Lung (tissue), 12 donors: ENCODE measurements around the gene PYGO2. TPM values are rescaled to one million over a fixed set of nuclear protein-coding genes. Genes with fewer than 3 reads are reported as not detected.

Experiments
- ATAC-seq: fragments of 200-7000 bp; cut with Tn5 transposase; one replicate; pipeline ENCODE4 v1.9.1; 2020; ENCODE audit warnings: moderate number of reproducible peaks; ENCODE audit not compliant: insufficient read depth, low FRiP score
- DNase-seq, 3 donors: peaks; one replicate each; pipeline ENCODE4 v3.0.0-alpha.2; 2013 to 2017
- H3K27ac ChIP-seq, 2 donors: one replicate each; pipeline ENCODE4 v1.5.1; 2013; ENCODE audit warnings: mild to moderate bottlenecking in 2 of 2, moderate library complexity in 2 of 2, control low read depth in 1 of 2, inconsistent platforms in 1 of 2, low read depth in 1 of 2, low read length in 1 of 2
- H3K27me3 ChIP-seq, 3 donors: one replicate each; pipeline ENCODE4 v1.5.1; 2013; ENCODE audit warnings: low read length in 2 of 3; ENCODE audit not compliant: control insufficient read depth in 3 of 3, insufficient read depth in 3 of 3
- H3K36me3 ChIP-seq, 4 donors: one replicate each; pipeline ENCODE4 v1.5.1; 2013; ENCODE audit warnings: low read length in 4 of 4, mild to moderate bottlenecking in 1 of 4, moderate library complexity in 1 of 4; ENCODE audit not compliant: control insufficient read depth in 4 of 4, insufficient read depth in 4 of 4
- H3K4me1 ChIP-seq, 5 donors: one replicate each; pipeline ENCODE4 v1.5.1; 2013; ENCODE audit warnings: low read length in 5 of 5, mild to moderate bottlenecking in 2 of 5, moderate library complexity in 1 of 5; ENCODE audit not compliant: control insufficient read depth in 5 of 5, insufficient read depth in 5 of 5
- H3K4me3 ChIP-seq: one replicate; pipeline ENCODE4 v1.5.1; 2013; ENCODE audit warnings: mild to moderate bottlenecking, control low read depth, moderate library complexity
- H3K9ac ChIP-seq, 2 donors: one replicate each; pipeline ENCODE4 v1.5.1; 2013; ENCODE audit warnings: low read length in 2 of 2, control low read depth in 1 of 2; ENCODE audit not compliant: insufficient read depth in 1 of 2
- H3K9me3 ChIP-seq, 4 donors: one replicate each; pipeline ENCODE4 v1.5.1; 2013; ENCODE audit warnings: low read length in 3 of 4, mild to moderate bottlenecking in 1 of 4, moderate library complexity in 1 of 4; ENCODE audit not compliant: control insufficient read depth in 4 of 4, insufficient read depth in 3 of 4
- WGBS, 2 donors: extraction: QIAGEN DNeasy Blood & Tissue Kit; methylation state at CpG; one replicate each; pipeline ENCODE4 v1.1.7; 2013; 5-methylcytosine and 5-hydroxymethylcytosine counted together
- polyA plus RNA-seq, 2 donors: library from polyadenylated mRNA; stranded (reverse); fragments of 200-250 nt; gene quantifications; one replicate each; pipeline ENCODE4 v1.2.1, GENCODE V29; 2013
- total RNA-seq, 2 donors: library from RNA; depleted of rRNA in 1 of 2; stranded (reverse); fragments of >200 nt in 1 of 2; gene quantifications; one replicate each; pipeline ENCODE4 v1.2.1, GENCODE V29; 2014 to 2021
- TF ChIP-seq, protein P1 (sequence below): IDR thresholded peaks from 2 replicates; pipeline ENCODE4 v1.5.1; 2012; ENCODE audit warnings: mild to moderate bottlenecking; ENCODE audit errors: control extremely low read depth, extremely low read depth
- donor health status: control.
- donor health status: control.
- donor health status: Bipolar disorder and iron deficiency.
- donor health status: healthy.
- donor health status: DM: yes; HTN: yes; CAD: no.

Gene PYGO2
- total and polyA plus RNA-seq, 4 donors = 14.6 to 25.2 (median 20.0) TPM

DNA sequence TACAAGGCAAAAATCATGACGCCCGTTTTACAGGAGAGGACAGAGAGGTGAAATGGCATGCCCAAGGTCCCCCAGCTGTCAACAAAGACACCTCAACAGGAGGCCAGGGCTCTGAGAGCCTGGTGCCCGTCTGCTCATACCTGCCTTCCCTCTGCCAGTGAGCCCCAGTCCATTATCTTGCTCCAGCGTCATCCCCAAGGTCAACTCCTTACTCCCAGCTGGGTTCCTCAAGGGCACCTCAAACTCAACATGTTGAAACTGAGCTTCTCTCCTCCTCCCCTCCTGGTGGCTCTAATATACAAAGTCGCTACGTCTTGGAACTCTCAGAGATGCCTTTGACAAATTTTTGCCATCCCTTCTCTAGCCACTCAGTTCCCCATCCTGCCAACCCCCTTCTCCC, 8.9 kb downstream of the PYGO2 start:
- TF ChIP-seq, protein P1, sequence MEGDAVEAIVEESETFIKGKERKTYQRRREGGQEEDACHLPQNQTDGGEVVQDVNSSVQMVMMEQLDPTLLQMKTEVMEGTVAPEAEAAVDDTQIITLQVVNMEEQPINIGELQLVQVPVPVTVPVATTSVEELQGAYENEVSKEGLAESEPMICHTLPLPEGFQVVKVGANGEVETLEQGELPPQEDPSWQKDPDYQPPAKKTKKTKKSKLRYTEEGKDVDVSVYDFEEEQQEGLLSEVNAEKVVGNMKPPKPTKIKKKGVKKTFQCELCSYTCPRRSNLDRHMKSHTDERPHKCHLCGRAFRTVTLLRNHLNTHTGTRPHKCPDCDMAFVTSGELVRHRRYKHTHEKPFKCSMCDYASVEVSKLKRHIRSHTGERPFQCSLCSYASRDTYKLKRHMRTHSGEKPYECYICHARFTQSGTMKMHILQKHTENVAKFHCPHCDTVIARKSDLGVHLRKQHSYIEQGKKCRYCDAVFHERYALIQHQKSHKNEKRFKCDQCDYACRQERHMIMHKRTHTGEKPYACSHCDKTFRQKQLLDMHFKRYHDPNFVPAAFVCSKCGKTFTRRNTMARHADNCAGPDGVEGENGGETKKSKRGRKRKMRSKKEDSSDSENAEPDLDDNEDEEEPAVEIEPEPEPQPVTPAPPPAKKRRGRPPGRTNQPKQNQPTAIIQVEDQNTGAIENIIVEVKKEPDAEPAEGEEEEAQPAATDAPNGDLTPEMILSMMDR = no peak
- H3K4me3 ChIP-seq = no peak overlapping the region
- WGBS, 2 donors = 84 to 85% methylated on average over 6 of the region's 6 CpGs
- H3K36me3 ChIP-seq = peaks cover 0 to 20% (median 6%) of the 10 kb centered on the region in 4 donors
- H3K27ac ChIP-seq = no peak overlapping the region
- no peaks in the 10 kb centered on the region for H3K9me3 ChIP-seq
- H3K9ac ChIP-seq = no peak overlapping the region
- ATAC-seq (no peak), DNase-seq (no peak)
- no peaks in the 10 kb centered on the region for H3K27me3 ChIP-seq
- H3K4me1 ChIP-seq = peaks cover 7 to 27% (median 19%) of the 10 kb centered on the region in 5 donors

DNA sequence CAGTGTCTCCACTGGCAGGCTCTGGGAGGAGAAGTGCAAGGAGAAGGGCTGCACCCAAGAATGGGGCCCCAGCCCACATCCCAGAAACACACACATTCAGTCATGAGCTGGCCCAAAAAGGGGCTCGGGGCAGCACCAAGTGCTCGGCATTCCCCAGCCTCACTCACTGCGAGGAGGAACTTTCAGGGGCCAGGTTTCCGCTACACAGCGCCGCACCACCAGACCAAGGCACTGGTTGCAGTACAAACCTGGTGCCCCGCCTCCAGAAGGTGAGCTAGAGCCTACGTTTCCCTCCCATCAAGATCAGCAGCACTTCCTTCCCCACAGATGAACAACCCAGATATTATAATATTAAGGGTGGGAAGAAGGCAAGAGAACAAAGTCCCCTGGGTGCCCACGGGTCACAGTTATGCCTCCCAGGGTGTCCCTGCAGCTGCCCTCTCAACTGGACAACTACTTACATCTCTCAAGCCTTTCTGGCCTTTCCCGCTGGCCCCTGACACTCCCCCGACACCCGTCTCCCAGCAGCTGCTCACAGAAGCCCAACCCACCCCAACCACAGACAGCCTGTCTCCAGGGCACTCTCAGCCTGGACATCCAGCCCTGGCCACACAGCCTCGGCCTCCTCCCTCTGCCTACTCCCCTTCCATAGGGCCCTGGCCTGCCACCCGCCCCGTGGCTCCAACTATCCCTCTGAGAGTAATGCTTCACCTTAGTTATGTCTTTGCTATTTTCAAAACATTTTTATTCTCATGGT, 9.5 kb downstream of the PYGO2 start:
- peaks cover 7 to 24% (median 19%) of the 10 kb centered on the region in 5 donors for H3K4me1 ChIP-seq
- H3K9ac ChIP-seq = no peak overlapping the region
- TF ChIP-seq, protein P1 = no peak
- WGBS, 2 donors = 46 to 67% methylated on average over 15 of the region's 15 CpGs
- no peak overlapping the region for H3K4me3 ChIP-seq
- DNase-seq (no peak), ATAC-seq (no peak)
- no peaks in the 10 kb centered on the region for H3K27me3 ChIP-seq
- H3K9me3 ChIP-seq = no peaks in the 10 kb centered on the region
- H3K36me3 ChIP-seq = peaks cover 0 to 25% (median 9%) of the 10 kb centered on the region in 4 donors
- H3K27ac ChIP-seq = no peak overlapping the region

DNA sequence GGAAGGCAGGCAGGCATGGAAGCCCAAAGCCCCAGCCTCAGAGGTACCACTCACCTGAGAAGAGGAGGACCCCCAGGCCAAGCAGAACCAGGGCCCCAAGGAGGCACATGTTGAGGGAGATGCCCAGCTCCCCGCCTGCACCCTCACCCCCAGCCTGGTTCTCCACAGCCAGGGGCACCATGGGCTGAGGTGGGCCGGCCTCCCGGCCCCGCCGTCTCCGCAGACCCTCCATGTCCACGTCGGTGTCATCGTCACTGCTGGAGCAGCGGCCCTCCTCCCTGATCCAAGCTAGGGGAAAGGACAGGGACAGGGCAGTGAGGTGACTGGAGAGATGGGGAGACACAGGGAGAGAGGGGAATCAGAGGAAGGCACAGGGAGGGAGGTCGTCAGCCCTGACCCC, 13.5 kb downstream of the PYGO2 start:
- no peak for ATAC-seq
- Histone ChIP-seq H3K27me3 (no peaks in the 10 kb centered on the region), H3K9ac (no peak overlapping the region), H3K36me3 (peaks cover 0 to 41% (median 13%) of the 10 kb centered on the region in 4 donors), H3K4me3 (no peak overlapping the region), H3K27ac (no peak overlapping the region), H3K4me1 (peaks cover 0 to 15% (median 2%) of the 10 kb centered on the region in 5 donors), H3K9me3 (no peaks in the 10 kb centered on the region)
- 96 to 98% methylated on average over 11 of the region's 11 CpGs for WGBS, 2 donors
- TF ChIP-seq, protein P1 = no peak
- DNase-seq = no peak
